ENCODE results near the gene RAB7B.

RAB7B gene

GRCh38 chr1:205959789-205960188 is 43.4 kb downstream of the RAB7B start:
- Histone ChIP-seq H3K4me3 (ENCODE audit: low read length) (no peak overlapping the region), H3K9me3 (ENCODE audit: insufficient read depth, low read length) (no peaks in the 10 kb centered on the region), H3K36me3 (replicated peaks; ENCODE audit: low read depth, low read length) (no peaks in the 10 kb centered on the region), H3K9ac (ENCODE audit: low read length) (no peak overlapping the region), H3K4me2 (ENCODE audit: low read length) (no peak overlapping the region), H4K20me1 (ENCODE audit: insufficient read depth, low read length) (no peaks in the 10 kb centered on the region), H2AFZ (ENCODE audit: low read depth, low read length) (no peak overlapping the region), H3K27me3 (ENCODE audit: low read depth, low read length) (peaks cover 38% of the 10 kb centered on the region), H3K4me1 (ENCODE audit: low read length) (peaks cover 17% of the 10 kb centered on the region), H3K79me2 (ENCODE audit: low read length) (no peaks in the 10 kb centered on the region), H3K27ac (ENCODE audit: low read length) (no peak overlapping the region)
- TF ChIP-seq EZH2phosphoT487 (IDR thresholded peaks at IDR 0.05; ENCODE audit: low read depth) (no peak), CTCF (IDR thresholded peaks at IDR 0.05; ENCODE audit: low read depth, low read length) (no peak)

GRCh38 chr1:205955499-205955898 is 47.7 kb downstream of the RAB7B start:
- no peak overlapping the region for H3K4me2 ChIP-seq (ENCODE audit: low read length)
- H4K20me1 ChIP-seq (ENCODE audit: insufficient read depth, low read length), result no peaks in the 10 kb centered on the region
- H3K4me1 ChIP-seq (ENCODE audit: low read length), result no peaks in the 10 kb centered on the region
- no peak overlapping the region for H3K4me3 ChIP-seq (ENCODE audit: low read length)
- TF ChIP-seq EZH2phosphoT487 (IDR thresholded peaks at IDR 0.05; ENCODE audit: low read depth), result no peak
- no peak for TF ChIP-seq CTCF (IDR thresholded peaks at IDR 0.05; ENCODE audit: low read depth, low read length)
- peaks cover 39% of the 10 kb centered on the region for H3K27me3 ChIP-seq (ENCODE audit: low read depth, low read length)
- H3K9me3 ChIP-seq (ENCODE audit: insufficient read depth, low read length), result no peaks in the 10 kb centered on the region
- no peak overlapping the region for H3K9ac ChIP-seq (ENCODE audit: low read length)
- H3K79me2 ChIP-seq (ENCODE audit: low read length), result no peaks in the 10 kb centered on the region
- no peaks in the 10 kb centered on the region for H3K36me3 ChIP-seq (replicated peaks; ENCODE audit: low read depth, low read length)
- H2AFZ ChIP-seq (ENCODE audit: low read depth, low read length), result no peak overlapping the region
- H3K27ac ChIP-seq (ENCODE audit: low read length), result no peak overlapping the region

GRCh38 chr1:205954819-205955404 is 48.3 kb downstream of the RAB7B start:
- Histone ChIP-seq H2AFZ (ENCODE audit: low read depth, low read length) (no peak overlapping the region), H3K27ac (ENCODE audit: low read length) (no peak overlapping the region), H3K4me3 (ENCODE audit: low read length) (no peak overlapping the region), H4K20me1 (ENCODE audit: insufficient read depth, low read length) (no peaks in the 10 kb centered on the region), H3K4me2 (ENCODE audit: low read length) (no peak overlapping the region), H3K4me1 (ENCODE audit: low read length) (no peaks in the 10 kb centered on the region), H3K9me3 (ENCODE audit: insufficient read depth, low read length) (no peaks in the 10 kb centered on the region), H3K79me2 (ENCODE audit: low read length) (no peaks in the 10 kb centered on the region), H3K27me3 (ENCODE audit: low read depth, low read length) (peaks cover 37% of the 10 kb centered on the region), H3K9ac (ENCODE audit: low read length) (no peak overlapping the region), H3K36me3 (replicated peaks; ENCODE audit: low read depth, low read length) (no peaks in the 10 kb centered on the region)
- no peak for TF ChIP-seq CTCF (IDR thresholded peaks at IDR 0.05; ENCODE audit: low read depth, low read length)

GRCh38 chr1:205951746-205952145 is 51.4 kb downstream of the RAB7B start:
- Histone ChIP-seq H3K4me3 (ENCODE audit: low read length) (no peak overlapping the region), H3K9ac (ENCODE audit: low read length) (no peak overlapping the region), H3K79me2 (ENCODE audit: low read length) (no peaks in the 10 kb centered on the region), H3K36me3 (replicated peaks; ENCODE audit: low read depth, low read length) (no peaks in the 10 kb centered on the region), H3K4me1 (ENCODE audit: low read length) (peaks cover 12% of the 10 kb centered on the region), H4K20me1 (ENCODE audit: insufficient read depth, low read length) (no peaks in the 10 kb centered on the region), H2AFZ (ENCODE audit: low read depth, low read length) (no peak overlapping the region), H3K27ac (ENCODE audit: low read length) (no peak overlapping the region), H3K4me2 (ENCODE audit: low read length) (no peak overlapping the region), H3K27me3 (ENCODE audit: low read depth, low read length) (peaks cover 26% of the 10 kb centered on the region), H3K9me3 (ENCODE audit: insufficient read depth, low read length) (no peaks in the 10 kb centered on the region)
- TF ChIP-seq EZH2phosphoT487 (IDR thresholded peaks at IDR 0.05; ENCODE audit: low read depth) (no peak), CTCF (IDR thresholded peaks at IDR 0.05; ENCODE audit: low read depth, low read length) (no peak)

All from OCI-LY3 (cell line).